ENCODE results near the gene PCDH7. TPM values are rescaled to one million over a fixed set of nuclear protein-coding genes. Genes with fewer than 3 reads are reported as not detected.

The PCDH7 gene
- total and polyA plus RNA-seq, 3 donors from 2014 or later, result 2.4 to 2.9 (median 2.8) TPM

GRCh38 chr4:30722092-30722358, 1.9 kb downstream of the PCDH7 start:
- 1% methylated on average over 39 of the region's 39 CpGs; no CpG with 5 or more reads in 1 of the 2 donors for WGBS, 2 donors
- Histone ChIP-seq H3K27ac (no peak overlapping the region), H3K4me1 (peaks cover 23% of the 10 kb centered on the region)

GRCh38 chr4:30722359-30723200, 2.4 kb downstream of the PCDH7 start:
- intact Hi-C loops (cut with DNase I; ENCODE audit: low total_unique reads), result no loop called here
- Histone ChIP-seq H3K4me1 (peaks cover 17% of the 10 kb centered on the region), H3K36me3 (ENCODE audit: low read depth, missing control alignments) (no peaks in the 10 kb centered on the region), H3K27ac (no peak overlapping the region), H3K9me3 (no peaks in the 10 kb centered on the region), H3K27me3 (peaks cover 3% of the 10 kb centered on the region), H3K4me3 (peak overlapping the region; percentile 41 to 49)
- DNase-seq, result no peak
- TF ChIP-seq POLR2A (IDR thresholded peaks at IDR 0.05), result no peak
- TF ChIP-seq, protein P1, sequence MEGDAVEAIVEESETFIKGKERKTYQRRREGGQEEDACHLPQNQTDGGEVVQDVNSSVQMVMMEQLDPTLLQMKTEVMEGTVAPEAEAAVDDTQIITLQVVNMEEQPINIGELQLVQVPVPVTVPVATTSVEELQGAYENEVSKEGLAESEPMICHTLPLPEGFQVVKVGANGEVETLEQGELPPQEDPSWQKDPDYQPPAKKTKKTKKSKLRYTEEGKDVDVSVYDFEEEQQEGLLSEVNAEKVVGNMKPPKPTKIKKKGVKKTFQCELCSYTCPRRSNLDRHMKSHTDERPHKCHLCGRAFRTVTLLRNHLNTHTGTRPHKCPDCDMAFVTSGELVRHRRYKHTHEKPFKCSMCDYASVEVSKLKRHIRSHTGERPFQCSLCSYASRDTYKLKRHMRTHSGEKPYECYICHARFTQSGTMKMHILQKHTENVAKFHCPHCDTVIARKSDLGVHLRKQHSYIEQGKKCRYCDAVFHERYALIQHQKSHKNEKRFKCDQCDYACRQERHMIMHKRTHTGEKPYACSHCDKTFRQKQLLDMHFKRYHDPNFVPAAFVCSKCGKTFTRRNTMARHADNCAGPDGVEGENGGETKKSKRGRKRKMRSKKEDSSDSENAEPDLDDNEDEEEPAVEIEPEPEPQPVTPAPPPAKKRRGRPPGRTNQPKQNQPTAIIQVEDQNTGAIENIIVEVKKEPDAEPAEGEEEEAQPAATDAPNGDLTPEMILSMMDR (IDR thresholded peaks at IDR 0.05), result no peak
- WGBS, 2 donors, result 28 to 57% methylated on average over 13 to 62 of the region's 77 CpGs

More at GRCh38 chr4:30722092-30722358, 1.9 kb downstream of the PCDH7 start:
- Histone ChIP-seq H3K4me3 (peak overlapping the region; percentile 41 to 49), H3K9me3 (no peaks in the 10 kb centered on the region), H3K36me3 (ENCODE audit: low read depth, missing control alignments) (no peaks in the 10 kb centered on the region), H3K27me3 (peaks cover 3% of the 10 kb centered on the region)
- no peak for TF ChIP-seq POLR2A (IDR thresholded peaks at IDR 0.05)
- TF ChIP-seq, protein P1 (IDR thresholded peaks at IDR 0.05), result no peak
- intact Hi-C loops (cut with DNase I; ENCODE audit: low total_unique reads), result no loop called here
- DNase-seq, result no peak

GRCh38 chr4:30723201-30723955, 3.2 kb downstream of the PCDH7 start:
- Histone ChIP-seq H3K9me3 (no peaks in the 10 kb centered on the region), H3K27me3 (peaks cover 3% of the 10 kb centered on the region), H3K27ac (no peak overlapping the region), H3K36me3 (ENCODE audit: low read depth, missing control alignments) (no peaks in the 10 kb centered on the region), H3K4me1 (peaks cover 12% of the 10 kb centered on the region), H3K4me3 (no peak overlapping the region)
- 51 to 56% methylated on average over 15 of the region's 15 CpGs for WGBS, 2 donors
- no peak for DNase-seq
- TF ChIP-seq, protein P1 (IDR thresholded peaks at IDR 0.05), result no peak
- no peak for TF ChIP-seq POLR2A (IDR thresholded peaks at IDR 0.05)
- intact Hi-C loops (cut with DNase I; ENCODE audit: low total_unique reads), result no loop called here

- intact Hi-C loops (cut with DNase I; ENCODE audit: low total_unique reads), result no loop called here
- H3K27me3 ChIP-seq, result peaks cover 3% of the 10 kb centered on the region
- DNase-seq, result no peak
- WGBS, 2 donors, result 63 to 82% methylated on average over 4 of the region's 4 CpGs
- H3K4me1 ChIP-seq, result peaks cover 6% of the 10 kb centered on the region
- H3K27ac ChIP-seq, result no peak overlapping the region
- TF ChIP-seq POLR2A (IDR thresholded peaks at IDR 0.05), result no peak
- TF ChIP-seq, protein P1 (IDR thresholded peaks at IDR 0.05), result no peak
- no peaks in the 10 kb centered on the region for H3K36me3 ChIP-seq (ENCODE audit: low read depth, missing control alignments)
- H3K9me3 ChIP-seq, result no peaks in the 10 kb centered on the region
- H3K4me3 ChIP-seq, result no peak overlapping the region
Measured at GRCh38 chr4:30724247-30724646, 4.1 kb downstream of the PCDH7 start.
